HG02642 (cell line): ENCODE measurements around the gene SLC1A5.
"Not testable (repeated sequence)": the region's sequence is repeated elsewhere in the genome, so short reads cannot be mapped to it uniquely, and the experiment has no call there.

Source experiments
- ATAC-seq: cut with Tn5 transposase; IDR thresholded peaks from one replicate; pipeline ENCODE4 v1.9.1; 2021; ENCODE audit warnings: mild to moderate bottlenecking; ENCODE audit not compliant: unreplicated experiment, poor library complexity

The SLC1A5 gene

GRCh38 chr19:46788262-46788967 is at the start of gene SLC1A5:
Gene SLC1A5, minus strand, starts transcription at chr19:46788594. Its CDS starts 629 bp downstream, at chr19:46787965.
- ATAC-seq = peak; percentile 65

DNA sequence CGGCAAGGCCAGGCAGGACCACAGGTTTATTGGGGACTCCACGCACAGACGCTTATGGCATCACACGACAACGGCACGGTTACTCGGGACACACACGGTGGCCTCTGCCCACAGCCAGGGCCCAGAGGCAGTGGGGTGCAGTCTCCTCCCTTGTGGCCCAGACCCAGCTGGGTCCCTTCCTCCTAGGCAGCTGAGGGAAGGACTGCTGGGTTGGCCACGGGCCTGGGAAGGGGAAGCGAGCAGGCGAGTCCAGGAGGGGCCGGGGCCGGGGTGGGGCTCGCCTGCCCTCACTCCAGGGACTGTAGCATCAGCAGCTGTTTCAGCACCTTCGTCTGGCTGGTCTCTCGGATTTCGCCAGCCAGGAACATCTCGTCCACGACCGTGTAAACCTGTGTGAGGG is 49.8 kb upstream of the SLC1A5 start:
- no peak for ATAC-seq

DNA sequence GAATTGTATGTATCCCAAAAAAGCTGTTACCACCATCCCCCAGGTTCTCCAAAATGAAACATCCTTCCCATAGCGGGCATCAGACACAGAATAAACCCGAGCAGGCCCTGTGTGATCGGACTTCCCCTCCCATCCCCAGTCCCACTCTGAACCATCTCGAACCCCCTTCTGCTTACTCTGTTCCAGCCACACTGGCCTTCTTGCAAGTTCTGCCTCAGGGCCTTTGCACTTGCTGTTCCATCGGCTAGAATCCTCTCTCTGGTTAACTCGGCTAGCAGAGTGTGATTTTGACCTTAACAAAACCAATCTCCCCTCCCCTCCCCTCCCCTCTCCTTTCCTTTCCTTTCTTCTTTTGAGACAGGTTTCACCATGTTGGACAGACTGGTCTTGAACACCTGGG is 46.6 kb upstream of the SLC1A5 start:
- ATAC-seq = no peak

DNA sequence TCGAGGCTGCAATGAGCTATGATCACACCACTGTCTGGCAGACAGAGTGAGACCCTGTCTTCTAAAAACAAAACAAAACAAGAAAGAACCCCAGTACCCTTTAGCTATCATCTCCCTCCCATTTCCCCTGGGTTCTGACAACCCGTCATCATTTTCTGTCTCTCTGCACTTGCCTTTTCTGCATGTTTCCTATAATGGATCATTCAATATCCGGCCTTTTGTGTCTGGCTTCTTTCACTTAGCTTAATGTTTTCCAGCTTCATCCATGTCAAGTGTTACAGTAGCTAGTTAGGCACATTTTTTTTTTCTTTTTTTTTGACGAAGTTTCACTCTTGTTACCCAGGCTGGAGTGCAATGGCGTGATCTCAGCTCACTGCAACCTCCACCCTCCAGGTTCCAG is 45.7 kb upstream of the SLC1A5 start:
- no peak for ATAC-seq

GRCh38 chr19:46830864-46831263 is 42.5 kb upstream of the SLC1A5 start:
- no peak for ATAC-seq

DNA sequence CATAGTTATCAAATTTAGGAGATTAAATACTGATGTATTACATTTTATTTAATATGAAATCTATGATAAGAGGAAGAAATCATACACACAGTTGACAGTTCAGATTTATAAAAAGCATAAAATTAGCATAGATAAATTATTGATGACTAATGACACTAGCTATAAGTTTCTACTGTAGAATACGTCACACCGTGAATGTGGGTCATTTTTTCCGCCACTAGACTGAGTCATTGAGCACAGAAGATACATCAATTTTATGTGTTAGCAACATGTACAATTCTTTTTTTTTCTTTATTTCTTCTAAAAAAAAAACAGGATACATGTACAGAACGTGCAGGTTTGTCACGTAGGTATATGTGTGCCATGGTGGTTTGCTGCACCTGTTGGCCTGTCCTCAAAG is 40.1 kb upstream of the SLC1A5 start:
- no peak for ATAC-seq

- ATAC-seq = no peak
Observed at GRCh38 chr19:46825731-46826055, 37.3 kb upstream of the SLC1A5 start.

DNA sequence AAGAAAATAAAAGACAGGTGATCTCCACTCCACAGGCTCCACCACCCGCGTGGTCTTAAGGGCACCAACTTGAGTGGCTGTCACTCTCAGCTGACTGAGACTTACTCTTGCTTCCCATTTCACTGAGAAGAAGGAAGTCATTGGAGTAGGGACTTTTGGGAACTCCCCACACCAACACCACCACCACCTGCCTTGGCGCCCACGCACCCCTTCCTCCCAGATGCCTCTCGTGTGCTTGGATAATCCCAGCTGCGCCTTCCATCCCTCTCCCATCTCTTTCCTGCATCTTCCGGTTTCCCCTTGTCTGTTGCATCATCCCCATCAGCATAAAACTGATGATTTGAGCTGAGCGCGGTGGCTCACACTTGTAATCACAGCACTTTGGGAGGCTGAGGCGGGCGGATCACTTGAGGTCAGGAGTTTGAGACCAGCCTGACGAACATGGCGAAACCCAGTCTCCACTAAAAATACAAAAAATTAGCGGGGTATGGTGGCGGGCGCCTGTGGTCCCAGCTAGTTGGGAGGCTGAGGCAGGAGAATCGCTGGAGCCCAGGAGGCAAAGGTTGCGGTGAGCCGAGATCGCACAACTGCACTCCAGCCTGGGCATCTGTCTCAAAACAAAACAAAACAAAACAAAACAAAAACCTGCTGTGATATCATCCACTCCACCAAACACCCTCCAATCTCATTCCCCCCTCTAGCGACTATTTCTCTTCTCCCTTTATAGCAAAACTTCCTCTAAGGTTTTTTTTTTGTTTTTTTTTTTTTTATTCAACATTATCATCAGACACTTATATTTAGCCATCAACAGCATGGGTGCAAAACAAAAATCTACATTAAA is 36.7 kb upstream of the SLC1A5 start:
- ATAC-seq = no peak

DNA sequence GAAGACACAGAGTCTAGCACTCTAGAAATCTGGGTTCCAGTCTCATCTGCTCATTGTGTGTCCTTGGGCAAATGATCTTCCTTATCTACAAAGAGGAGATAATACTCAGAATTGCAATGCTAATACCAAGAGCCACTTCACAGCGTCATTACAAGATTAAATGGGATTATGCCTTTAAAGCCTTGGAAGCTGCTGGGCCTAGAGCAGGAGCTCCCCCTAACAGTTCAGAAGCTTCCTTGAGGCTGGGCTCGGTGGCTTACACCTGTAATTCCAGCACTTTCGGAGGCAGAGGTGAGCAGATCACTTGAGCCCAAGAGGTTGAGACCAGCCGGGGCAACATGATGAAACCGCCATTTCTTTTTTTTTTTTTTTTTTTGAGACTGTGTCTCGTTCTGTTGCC is 34.7 kb upstream of the SLC1A5 start:
- ATAC-seq = no peak

GRCh38 chr19:46822410-46822787 is 34.0 kb upstream of the SLC1A5 start:
- not testable (repeated sequence) for ATAC-seq

DNA sequence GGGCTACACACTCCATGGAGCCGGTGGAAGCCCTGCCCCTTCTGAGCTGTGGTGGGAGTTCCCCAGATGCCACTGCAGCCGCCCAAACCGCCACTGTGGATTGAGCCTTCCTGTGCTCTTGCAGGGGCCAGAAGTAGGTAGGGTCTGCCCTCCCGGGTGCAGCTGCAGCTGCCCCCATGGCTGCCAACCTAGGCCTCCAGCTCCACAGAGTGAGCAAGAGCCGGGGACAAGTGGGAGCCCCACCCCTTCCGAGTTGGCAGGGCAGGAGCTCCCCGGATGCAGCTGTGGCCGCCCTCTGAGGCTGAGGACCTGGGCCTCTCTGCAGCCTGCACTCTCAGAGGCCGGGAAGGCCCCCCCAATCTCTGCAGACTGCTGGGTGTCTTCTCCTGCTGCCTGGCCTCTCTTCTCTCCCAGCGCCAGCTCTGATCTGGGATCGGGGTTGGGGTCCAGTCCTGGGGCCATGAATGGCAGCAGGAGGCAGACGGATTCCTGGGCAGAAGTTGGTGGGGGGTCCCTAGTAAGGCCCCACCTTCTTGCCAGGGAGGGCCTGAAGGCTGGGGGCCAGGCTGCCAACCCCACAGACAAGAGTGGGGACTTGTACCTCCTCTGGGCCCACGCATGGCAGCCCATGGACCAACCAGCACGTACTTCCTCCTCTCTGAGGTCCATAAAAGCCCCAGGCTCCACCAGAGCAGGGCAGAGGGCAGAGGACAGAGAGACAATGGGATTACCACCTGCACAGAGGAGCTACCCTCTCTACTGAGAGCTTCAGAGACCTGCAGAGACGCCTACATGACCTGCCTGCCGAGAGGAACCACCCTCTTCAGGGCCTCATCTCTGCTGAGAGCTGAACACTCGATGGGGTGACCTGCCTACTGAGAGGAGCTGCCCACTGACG is 33.4 kb upstream of the SLC1A5 start:
- peak; percentile 50 for ATAC-seq

GRCh38 chr19:46818812-46819211 is 30.4 kb upstream of the SLC1A5 start:
- ATAC-seq = no peak

- ATAC-seq = no peak
Observed at GRCh38 chr19:46815833-46816627, 27.6 kb upstream of the SLC1A5 start.

DNA sequence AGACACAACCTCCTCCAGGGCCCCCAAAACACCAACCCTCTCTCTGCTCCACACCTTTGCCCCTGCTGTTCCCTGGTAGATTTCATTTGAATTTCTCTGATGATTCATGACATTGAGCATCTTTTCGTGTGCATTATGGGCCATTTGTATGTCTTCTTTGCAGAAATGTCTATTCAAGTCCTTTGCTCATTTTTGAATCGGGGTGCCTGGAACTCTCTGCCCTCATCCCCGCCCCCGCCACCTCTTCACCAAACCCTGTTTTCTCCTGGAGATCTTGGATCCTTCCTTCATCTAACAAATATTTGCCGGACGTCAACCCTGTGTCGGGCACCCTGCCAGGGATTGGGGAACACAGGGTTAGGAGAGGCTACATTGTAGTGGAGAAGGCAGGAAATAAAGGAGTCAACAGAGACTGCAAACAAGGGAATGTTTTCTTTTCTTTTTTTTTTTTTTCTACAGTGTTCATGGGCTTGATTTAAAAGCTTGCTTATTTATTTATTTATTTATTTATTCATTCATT is 25.5 kb upstream of the SLC1A5 start:
- ATAC-seq = no peak

DNA sequence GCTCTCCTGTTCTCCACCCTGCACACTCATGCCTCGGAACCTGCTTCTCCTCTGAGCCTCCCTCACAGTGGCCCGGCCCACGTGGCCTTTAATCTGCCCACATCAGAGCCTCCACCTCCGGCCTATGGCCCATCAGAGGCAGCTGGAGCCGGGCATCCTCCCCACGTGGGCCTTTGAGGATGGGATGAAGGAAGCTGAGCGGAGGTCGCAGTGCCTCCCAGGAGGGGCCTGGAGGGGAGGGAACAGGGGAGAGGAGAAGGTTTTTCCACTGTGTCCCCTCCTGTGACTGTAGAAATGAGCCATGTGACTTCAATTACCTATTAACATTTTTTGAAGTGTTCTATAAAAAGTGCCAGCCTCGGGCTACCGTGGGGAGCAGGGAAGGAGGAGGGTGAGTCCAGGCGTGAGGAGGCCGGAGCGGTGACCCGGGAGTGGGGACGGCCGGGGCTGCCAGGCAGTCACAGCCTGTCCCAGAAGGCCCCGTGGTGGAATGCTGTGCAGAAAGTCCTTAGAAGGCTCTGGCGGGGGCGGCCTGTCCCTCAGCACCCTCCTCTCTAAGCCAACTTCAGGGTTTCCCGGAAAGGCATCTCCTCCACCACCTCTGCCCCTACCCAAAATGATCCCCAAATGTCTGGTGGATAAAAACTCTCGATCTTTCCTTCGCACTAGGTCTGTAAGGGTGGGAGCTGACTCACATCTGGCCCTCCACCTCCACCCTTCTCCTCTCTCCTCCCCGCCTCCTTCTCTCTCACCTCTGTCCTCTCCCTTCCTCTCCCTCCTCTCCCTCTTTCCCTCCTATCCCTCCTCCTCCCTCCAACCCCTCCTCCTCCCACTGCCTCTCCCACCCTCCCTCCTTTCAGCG is 24.8 kb upstream of the SLC1A5 start:
- no peak for ATAC-seq

DNA sequence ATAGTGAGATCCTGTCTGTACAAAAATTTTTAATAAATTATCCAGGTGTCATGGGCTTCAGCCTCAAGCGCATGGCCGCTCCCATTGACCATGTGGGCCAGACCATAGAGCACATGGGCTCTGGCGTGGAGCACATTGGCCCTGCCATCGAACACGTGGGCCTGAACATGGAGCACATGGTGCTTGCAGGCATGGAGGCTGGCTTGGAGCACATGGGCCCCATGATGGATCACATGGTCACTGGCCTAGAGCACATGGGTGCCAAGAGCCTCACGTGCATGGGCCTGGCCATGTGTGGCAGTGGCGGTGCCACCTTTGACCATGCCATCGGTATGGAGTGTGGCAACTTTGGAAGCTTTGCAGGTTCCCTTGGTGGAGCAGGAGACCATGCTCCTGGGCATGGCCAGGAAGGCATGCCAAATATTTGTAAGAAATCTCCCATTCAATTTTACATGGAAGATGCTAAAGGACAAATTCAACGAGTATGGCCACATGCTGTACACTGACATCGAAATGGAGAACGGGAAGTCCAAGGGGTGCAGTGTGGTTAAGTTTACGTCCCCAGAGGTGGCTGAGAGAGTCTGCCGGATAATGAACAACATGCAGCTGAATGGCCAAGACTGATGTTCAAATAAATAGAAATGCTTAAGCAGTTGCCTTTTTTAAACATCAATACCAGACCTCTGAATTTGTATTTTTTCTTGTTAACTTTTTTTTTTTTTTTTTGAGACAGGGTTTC is 21.3 kb upstream of the SLC1A5 start:
- no peak for ATAC-seq

- ATAC-seq = no peak
Observed at GRCh38 chr19:46806656-46807055, 18.3 kb upstream of the SLC1A5 start.

GRCh38 chr19:46804432-46804831 is 16.0 kb upstream of the SLC1A5 start:
- not testable (repeated sequence) for ATAC-seq
